TTC549 (cell line): ENCODE measurements around the gene CYTH3.

Experiments
- FAIRE-seq: peaks from 2 replicates; lab custom pipeline; 2012; peaks lifted over from hg19 to GRCh38; lab: Jason Lieb, UNC

Gene CYTH3

GRCh38 chr7:6256677-6257535, 15.5 kb downstream of the CYTH3 start:
- no peak for FAIRE-seq

- no peak for FAIRE-seq
Measured at GRCh38 chr7:6256109-6256483, 16.3 kb downstream of the CYTH3 start.

GRCh38 chr7:6254866-6255265, 17.6 kb downstream of the CYTH3 start:
- no peak for FAIRE-seq

- FAIRE-seq, result no peak
Measured at GRCh38 chr7:6252748-6253147, 19.7 kb downstream of the CYTH3 start.

GRCh38 chr7:6252341-6252746, 20.1 kb downstream of the CYTH3 start:
- no peak for FAIRE-seq

- no peak for FAIRE-seq
Measured at GRCh38 chr7:6251653-6252052, 20.8 kb downstream of the CYTH3 start.

GRCh38 chr7:6250364-6250833, 22.0 kb downstream of the CYTH3 start:
- no peak for FAIRE-seq

- no peak for FAIRE-seq
Measured at GRCh38 chr7:6249043-6249442, 23.4 kb downstream of the CYTH3 start.

- FAIRE-seq, result no peak
Measured at GRCh38 chr7:6248581-6248980, 23.8 kb downstream of the CYTH3 start.

GRCh38 chr7:6246251-6246917, 26.0 kb downstream of the CYTH3 start:
- FAIRE-seq, result no peak

GRCh38 chr7:6244021-6244420, 28.4 kb downstream of the CYTH3 start:
- FAIRE-seq, result no peak

GRCh38 chr7:6243168-6243567, 29.3 kb downstream of the CYTH3 start:
- no peak for FAIRE-seq

GRCh38 chr7:6242561-6242960, 29.9 kb downstream of the CYTH3 start:
- FAIRE-seq, result no peak

- no peak for FAIRE-seq
Measured at GRCh38 chr7:6241607-6241973, 30.8 kb downstream of the CYTH3 start.

GRCh38 chr7:6238309-6238925, 34.0 kb downstream of the CYTH3 start:
- no peak for FAIRE-seq

GRCh38 chr7:6237730-6238129, 34.7 kb downstream of the CYTH3 start:
- FAIRE-seq, result no peak

- FAIRE-seq, result no peak
Measured at GRCh38 chr7:6237011-6237410, 35.4 kb downstream of the CYTH3 start.

GRCh38 chr7:6235029-6235871, 37.2 kb downstream of the CYTH3 start:
- FAIRE-seq, result no peak

- FAIRE-seq, result no peak
Measured at GRCh38 chr7:6234384-6234783, 38.0 kb downstream of the CYTH3 start.

- no peak for FAIRE-seq
Measured at GRCh38 chr7:6232534-6232933, 39.9 kb downstream of the CYTH3 start.

GRCh38 chr7:6232116-6232515, 40.3 kb downstream of the CYTH3 start:
- FAIRE-seq, result no peak

- FAIRE-seq, result no peak
Measured at GRCh38 chr7:6231184-6231583, 41.2 kb downstream of the CYTH3 start.
